IPS DF 6.9 (cell line): ENCODE measurements around the gene USP16.
"Not testable (repeated sequence)": the region's sequence is repeated elsewhere in the genome, so short reads cannot be mapped to it uniquely, and the experiment has no call there.

ENCODE experiments used
- DNase-seq: peaks from one replicate; pipeline ENCODE4 v3.0.0-alpha.2; 2013; ENCODE audit warnings: low read depth, low spot score
- H3K27ac ChIP-seq: one replicate; pipeline ENCODE4 v1.5.1; 2013; ENCODE audit warnings: low read length, control low read depth
- H3K27me3 ChIP-seq: 2 replicates; pipeline ENCODE4 v1.6.1; 2013; ENCODE audit warnings: mild to moderate bottlenecking, low read length; ENCODE audit not compliant: control insufficient read depth, insufficient read depth
- H3K36me3 ChIP-seq: 2 replicates; pipeline ENCODE4 v1.6.1; 2013; ENCODE audit warnings: low read length; ENCODE audit not compliant: control insufficient read depth, insufficient read depth
- H3K4me1 ChIP-seq: 2 replicates; pipeline ENCODE4 v1.6.1; 2013; ENCODE audit warnings: low read length; ENCODE audit not compliant: control insufficient read depth, insufficient read depth
- H3K4me3 ChIP-seq: 2 replicates; pipeline ENCODE4 v1.5.1; 2013; ENCODE audit warnings: mild to moderate bottlenecking, low read length
- H3K9me3 ChIP-seq: 2 replicates; pipeline ENCODE4 v1.6.1; 2013; ENCODE audit warnings: low read length, inconsistent platforms; ENCODE audit not compliant: control insufficient read depth, insufficient read depth
- WGBS: extraction: QIAGEN DNeasy Blood & Tissue Kit; methylation state at CpG from one replicate; pipeline ENCODE4 v1.1.7; 2013; ENCODE audit warnings: mixed read lengths, missing lambda C conversion rate; ENCODE audit not compliant: insufficient read length, insufficient coverage; 5-methylcytosine and 5-hydroxymethylcytosine counted together

USP16 gene

DNA sequence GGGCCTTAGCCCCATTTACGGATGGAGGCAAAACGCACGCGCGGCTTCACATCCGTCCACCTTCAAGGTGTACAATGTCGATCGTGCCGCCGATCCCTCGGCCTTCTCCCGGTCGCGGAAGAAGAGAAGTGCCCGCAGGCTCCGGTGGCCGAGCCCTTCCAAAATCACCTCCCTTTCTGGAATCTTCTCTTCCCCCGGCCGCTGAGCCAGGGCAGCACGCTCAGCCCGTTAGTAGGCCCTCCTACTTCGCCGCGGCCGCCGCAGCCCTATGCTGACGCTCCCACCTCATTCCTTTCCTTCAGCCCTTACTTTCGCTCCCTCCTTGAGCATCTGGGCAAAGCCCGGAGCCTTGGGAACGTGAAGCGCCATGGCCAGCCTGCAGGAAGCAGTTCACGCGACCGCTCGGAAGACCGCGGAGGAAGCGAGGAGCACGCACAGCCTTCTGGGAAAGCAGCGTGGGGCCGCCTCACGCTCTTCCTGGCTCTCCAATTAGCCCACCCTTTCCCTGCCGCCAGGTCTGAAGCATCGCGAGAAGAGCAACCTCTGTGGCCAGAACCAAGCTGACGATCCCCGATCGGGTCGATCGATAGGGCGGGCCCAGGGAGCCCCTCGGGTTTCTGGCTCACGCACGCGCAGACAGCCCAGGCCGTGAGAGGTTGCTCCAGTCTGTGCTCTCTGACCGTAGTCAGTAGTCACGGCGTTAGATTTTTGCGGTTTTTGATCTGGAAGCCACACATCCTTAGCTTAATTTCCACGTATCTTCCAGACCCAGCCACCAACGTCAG, 48.9 kb downstream of the USP16 start, which contains the start of gene CCT8:
Gene CCT8, minus strand, starts transcription at position 427 of the 785 bp plus-strand sequence. Its CDS starts 58 bp downstream, at position 369.
- Histone ChIP-seq H3K4me1 (no peaks in the 10 kb centered on the region), H3K27ac (no peak within 1 kb of the TSS), H3K9me3 (no peaks in the 10 kb centered on the region), H3K36me3 (no peaks in the 10 kb centered on the region), H3K27me3 (no peaks in the 10 kb centered on the region), H3K4me3 (peak within 1 kb of the TSS; percentile 83)
- peak; percentile 98 for DNase-seq
- no CpG with 5 or more reads among the region's 62 CpGs for WGBS

- Histone ChIP-seq H3K27me3 (no peaks in the 10 kb centered on the region), H3K9me3 (no peaks in the 10 kb centered on the region), H3K4me3 (peak overlapping the region; percentile 83; the same call in 1 of the 2 replicates), H3K4me1 (no peaks in the 10 kb centered on the region), H3K27ac (no peak overlapping the region), H3K36me3 (no peaks in the 10 kb centered on the region)
- no peak for DNase-seq
- no CpG with 5 or more reads among the region's 9 CpGs for WGBS
These were observed 49.5 kb downstream of the USP16 start for GRCh38 chr21:29074007-29074376.

DNA sequence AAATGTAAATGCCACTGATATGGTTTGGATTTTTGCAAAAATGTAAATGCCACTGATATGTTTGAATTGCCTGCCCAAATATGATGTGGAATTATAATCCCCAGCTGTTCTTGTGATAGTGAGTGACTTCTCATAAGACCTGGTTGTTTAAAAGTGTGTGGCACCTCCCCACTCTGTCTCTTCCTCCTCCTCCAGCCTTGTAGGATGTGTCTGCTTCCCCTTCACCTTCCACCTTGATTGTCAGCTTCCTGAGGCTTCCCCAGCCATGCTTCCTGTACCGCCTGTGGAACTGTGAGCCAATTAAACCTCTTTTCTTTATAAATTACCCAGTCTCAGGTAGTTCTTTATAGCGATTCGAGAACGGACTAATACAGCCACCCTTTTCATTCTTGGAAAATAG, 50.3 kb downstream of the USP16 start:
- WGBS: no CpG with 5 or more reads among the region's 4 CpGs
- no peak for DNase-seq
- H3K4me3 ChIP-seq: no peak overlapping the region
- H3K27ac ChIP-seq: no peak overlapping the region
- H3K27me3 ChIP-seq: no peaks in the 10 kb centered on the region
- no peaks in the 10 kb centered on the region for H3K36me3 ChIP-seq
- no peaks in the 10 kb centered on the region for H3K9me3 ChIP-seq
- H3K4me1 ChIP-seq: no peaks in the 10 kb centered on the region

- DNase-seq: no peak
- Histone ChIP-seq H3K27me3 (no peaks in the 10 kb centered on the region), H3K27ac (no peak overlapping the region), H3K4me3 (no peak overlapping the region), H3K36me3 (no peaks in the 10 kb centered on the region), H3K4me1 (no peaks in the 10 kb centered on the region), H3K9me3 (no peaks in the 10 kb centered on the region)
- WGBS: no CpG with 5 or more reads among the region's 9 CpGs
These were observed 51.4 kb downstream of the USP16 start for GRCh38 chr21:29075706-29076466.

- H3K36me3 ChIP-seq, DNase-seq, H3K27ac ChIP-seq, H3K4me1 ChIP-seq, H3K27me3 ChIP-seq, H3K4me3 ChIP-seq, H3K9me3 ChIP-seq: not testable (repeated sequence)
- WGBS: no CpG with 5 or more reads among the region's 50 CpGs
These were observed 52.5 kb downstream of the USP16 start for GRCh38 chr21:29076731-29077640.

DNA sequence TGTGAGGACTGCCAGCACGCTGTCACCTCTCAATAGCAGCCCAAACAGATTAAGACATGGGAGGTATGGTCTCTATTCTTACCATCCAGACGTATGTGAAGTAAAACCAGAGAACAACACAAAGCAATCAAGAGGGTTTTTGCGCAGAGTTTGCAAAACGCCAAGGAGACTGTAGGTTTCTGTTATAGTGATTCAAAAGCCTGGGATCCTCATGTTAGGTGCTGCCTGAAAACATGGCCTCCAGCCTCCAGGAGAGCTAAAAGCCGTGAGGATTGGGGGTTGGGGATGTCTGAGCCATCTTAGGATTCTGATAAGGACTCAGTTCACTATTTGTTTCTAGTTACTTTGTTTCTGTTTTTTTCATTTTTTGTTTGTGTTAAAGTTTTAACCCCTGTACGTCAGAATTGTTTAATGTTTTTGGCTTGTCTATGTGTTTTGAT, 53.2 kb downstream of the USP16 start:
- H3K4me3 ChIP-seq: no peak overlapping the region
- H3K4me1 ChIP-seq: no peaks in the 10 kb centered on the region
- H3K36me3 ChIP-seq: no peaks in the 10 kb centered on the region
- no peaks in the 10 kb centered on the region for H3K27me3 ChIP-seq
- H3K27ac ChIP-seq: no peak overlapping the region
- no CpG with 5 or more reads among the region's 6 CpGs for WGBS
- H3K9me3 ChIP-seq: no peaks in the 10 kb centered on the region
- DNase-seq: no peak

DNA sequence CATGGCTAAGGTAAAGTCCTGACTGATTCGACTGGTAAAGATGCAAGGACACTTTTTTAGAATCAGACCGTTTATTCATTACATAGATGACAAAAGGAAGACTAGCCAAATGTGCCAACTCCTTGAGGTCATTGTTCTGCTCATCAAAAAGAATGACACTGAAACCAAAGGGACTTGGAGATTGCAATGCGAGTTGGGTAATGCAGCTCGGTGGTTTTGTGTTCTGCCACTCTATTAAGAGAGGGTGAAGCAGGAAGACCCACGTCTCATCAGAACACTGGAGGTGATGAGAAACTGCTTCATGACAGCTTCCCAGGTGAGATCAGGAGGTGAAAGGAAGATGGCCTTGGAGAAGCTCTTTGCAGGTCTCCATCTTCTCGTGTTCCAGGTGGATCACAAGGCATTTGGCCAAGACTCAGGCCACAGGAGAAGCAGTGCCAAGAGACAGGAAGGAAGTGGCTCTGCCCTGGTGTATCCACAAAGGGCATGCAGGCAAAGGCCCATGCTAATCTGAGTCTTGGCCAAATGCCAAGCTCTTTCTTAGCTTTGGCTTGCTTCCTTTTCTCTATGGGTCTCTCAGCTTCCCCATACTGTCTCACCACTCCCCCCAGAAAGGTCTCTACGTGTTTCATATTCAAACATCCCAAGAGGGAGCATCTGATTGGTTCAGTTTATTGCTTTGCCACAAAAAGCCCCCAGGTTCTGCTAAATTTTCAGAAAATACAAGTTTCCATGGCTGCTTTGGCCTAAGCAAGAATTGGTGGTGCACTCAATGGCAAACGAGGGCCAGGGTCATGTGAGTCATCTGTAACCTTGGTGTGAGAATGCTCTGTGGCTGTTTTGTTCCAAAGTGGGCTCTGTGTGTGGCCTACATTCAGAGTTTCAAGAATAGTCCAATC, 54.6 kb downstream of the USP16 start:
- Histone ChIP-seq H3K27ac (no peak overlapping the region), H3K9me3 (no peaks in the 10 kb centered on the region), H3K4me3 (no peak overlapping the region), H3K36me3 (no peaks in the 10 kb centered on the region), H3K27me3 (no peaks in the 10 kb centered on the region), H3K4me1 (no peaks in the 10 kb centered on the region)
- no CpG with 5 or more reads among the region's 8 CpGs for WGBS
- DNase-seq: no peak

GRCh38 chr21:29080454-29080941, 56.0 kb downstream of the USP16 start:
- H3K9me3 ChIP-seq: no peaks in the 10 kb centered on the region
- DNase-seq: no peak
- H3K27me3 ChIP-seq: no peaks in the 10 kb centered on the region
- H3K36me3 ChIP-seq: no peaks in the 10 kb centered on the region
- no peaks in the 10 kb centered on the region for H3K4me1 ChIP-seq
- WGBS: no CpG with 5 or more reads among the region's 6 CpGs
- H3K4me3 ChIP-seq: no peak overlapping the region
- H3K27ac ChIP-seq: no peak overlapping the region

- no peak for DNase-seq
- H3K36me3 ChIP-seq: no peaks in the 10 kb centered on the region
- no peak overlapping the region for H3K27ac ChIP-seq
- no CpG with 5 or more reads among the region's 3 CpGs for WGBS
- H3K27me3 ChIP-seq: no peaks in the 10 kb centered on the region
- no peak overlapping the region for H3K4me3 ChIP-seq
- H3K4me1 ChIP-seq: no peaks in the 10 kb centered on the region
- H3K9me3 ChIP-seq: no peaks in the 10 kb centered on the region
These were observed 57.8 kb downstream of the USP16 start for GRCh38 chr21:29082046-29082815.
